ENCODE data around the gene CHRNA7.

DNA sequence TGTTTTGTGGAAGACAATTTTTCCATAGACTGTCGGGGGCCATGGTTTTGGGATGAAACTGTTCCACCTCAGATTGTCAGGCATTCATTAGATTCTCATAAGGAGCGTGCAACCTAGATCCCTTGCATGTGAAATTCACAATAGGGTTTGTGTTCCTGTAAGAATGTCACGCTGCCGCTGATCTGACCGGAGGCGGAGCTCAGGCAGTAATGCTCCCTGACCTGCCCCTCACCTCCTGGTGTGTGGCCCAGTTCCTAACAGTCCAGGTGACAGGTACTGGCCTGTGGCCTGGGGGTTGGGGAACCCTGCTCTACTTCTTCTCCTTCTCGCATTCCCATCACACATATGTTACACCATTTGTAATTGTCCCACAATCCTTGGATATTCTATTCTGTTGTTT, 11.0 kb downstream of the CHRNA7 start:
- TF ChIP-seq, protein P1, sequence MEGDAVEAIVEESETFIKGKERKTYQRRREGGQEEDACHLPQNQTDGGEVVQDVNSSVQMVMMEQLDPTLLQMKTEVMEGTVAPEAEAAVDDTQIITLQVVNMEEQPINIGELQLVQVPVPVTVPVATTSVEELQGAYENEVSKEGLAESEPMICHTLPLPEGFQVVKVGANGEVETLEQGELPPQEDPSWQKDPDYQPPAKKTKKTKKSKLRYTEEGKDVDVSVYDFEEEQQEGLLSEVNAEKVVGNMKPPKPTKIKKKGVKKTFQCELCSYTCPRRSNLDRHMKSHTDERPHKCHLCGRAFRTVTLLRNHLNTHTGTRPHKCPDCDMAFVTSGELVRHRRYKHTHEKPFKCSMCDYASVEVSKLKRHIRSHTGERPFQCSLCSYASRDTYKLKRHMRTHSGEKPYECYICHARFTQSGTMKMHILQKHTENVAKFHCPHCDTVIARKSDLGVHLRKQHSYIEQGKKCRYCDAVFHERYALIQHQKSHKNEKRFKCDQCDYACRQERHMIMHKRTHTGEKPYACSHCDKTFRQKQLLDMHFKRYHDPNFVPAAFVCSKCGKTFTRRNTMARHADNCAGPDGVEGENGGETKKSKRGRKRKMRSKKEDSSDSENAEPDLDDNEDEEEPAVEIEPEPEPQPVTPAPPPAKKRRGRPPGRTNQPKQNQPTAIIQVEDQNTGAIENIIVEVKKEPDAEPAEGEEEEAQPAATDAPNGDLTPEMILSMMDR (IDR thresholded peaks at IDR 0.05) = no peak
- TF ChIP-seq POLR2A (IDR thresholded peaks at IDR 0.05) = no peak

Measured in uterus (tissue), 2 donors.